Measurements from ENCODE around the gene EXOC3.

EXOC3 gene

DNA sequence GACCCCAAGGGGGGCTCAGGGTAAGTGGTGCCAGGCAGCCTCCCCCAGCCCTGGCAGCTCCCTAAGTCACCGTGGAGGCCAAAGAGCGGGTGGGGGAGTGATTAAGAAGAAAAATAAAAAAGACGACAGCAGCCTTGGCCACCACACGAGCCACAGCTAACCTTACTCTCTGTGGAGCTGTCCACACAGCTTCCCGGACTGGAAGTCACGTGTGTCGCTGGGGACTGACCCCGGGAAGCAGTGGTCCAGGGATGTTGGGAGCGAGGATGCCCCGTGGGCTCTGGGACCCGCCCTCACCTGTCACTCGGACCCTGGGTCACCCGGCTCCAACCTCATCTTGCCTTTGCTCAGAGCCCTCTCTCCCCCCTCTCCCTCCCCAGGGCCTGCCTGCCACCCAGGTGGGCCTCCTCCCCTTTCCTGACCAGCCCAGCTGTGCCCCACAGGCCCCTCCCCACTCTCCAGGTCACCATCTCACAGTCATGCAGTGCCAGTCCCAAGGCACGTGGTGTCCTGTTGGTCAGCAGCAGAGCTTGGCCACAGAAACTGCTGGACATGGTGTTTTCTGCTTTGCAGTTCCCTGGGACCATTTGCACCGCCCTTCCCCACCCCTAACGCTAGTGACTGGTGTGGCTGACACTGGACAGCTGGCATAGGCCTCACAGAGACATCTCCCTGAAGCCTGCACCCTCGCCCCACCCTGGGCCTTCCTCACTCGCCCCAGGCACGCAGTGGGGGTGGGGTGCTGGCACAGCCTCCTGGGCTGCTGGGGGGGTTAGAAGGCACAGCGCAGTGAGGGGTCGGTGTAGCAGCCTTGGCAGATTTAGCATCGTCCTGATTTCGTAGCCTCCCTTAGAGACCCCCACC is 9.8 kb upstream of the EXOC3 start:
- Histone ChIP-seq H3K9me3 (ENCODE audit: control insufficient read depth, low read length) (no peaks in the 10 kb centered on the region), H3K4me3 (ENCODE audit: insufficient read depth, low read depth, low read length, poor library complexity, severe bottlenecking) (no peak overlapping the region), H3K36me3 (ENCODE audit: control insufficient read depth, insufficient read depth, low read length) (no peaks in the 10 kb centered on the region), H3K4me1 (ENCODE audit: control insufficient read depth, insufficient read depth, low read length, poor library complexity, severe bottlenecking) (no peaks in the 10 kb centered on the region), H3K27me3 (replicated peaks; ENCODE audit: control insufficient read depth, insufficient read depth, low read length, poor library complexity, severe bottlenecking) (no peaks in the 10 kb centered on the region), H3K27ac (ENCODE audit: insufficient read depth, low read length, poor library complexity, severe bottlenecking) (no peak overlapping the region)
- DNase-seq = no peak

DNA sequence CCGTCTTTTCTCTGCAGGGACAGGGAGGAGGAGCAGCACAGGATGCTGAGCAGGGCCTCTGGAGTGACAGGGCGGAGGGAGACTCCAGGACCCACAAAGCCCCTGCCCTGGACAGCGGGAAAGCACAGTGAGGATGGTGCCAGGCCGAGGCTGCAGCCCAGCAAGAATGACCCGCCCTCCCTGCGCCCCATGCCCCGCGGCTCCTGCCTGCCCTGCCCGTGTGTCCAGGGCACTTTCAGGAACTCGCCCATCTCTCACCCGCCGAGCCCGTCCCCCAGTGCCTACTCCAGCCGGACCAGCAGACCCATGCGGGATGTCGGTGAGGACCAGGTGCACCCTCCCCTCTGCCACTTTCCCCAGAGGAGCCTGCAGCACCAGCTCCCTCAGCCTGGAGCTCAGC is 9.1 kb upstream of the EXOC3 start:
- H3K36me3 ChIP-seq (ENCODE audit: control insufficient read depth, insufficient read depth, low read length) = no peaks in the 10 kb centered on the region
- no peaks in the 10 kb centered on the region for H3K27me3 ChIP-seq (replicated peaks; ENCODE audit: control insufficient read depth, insufficient read depth, low read length, poor library complexity, severe bottlenecking)
- H3K4me1 ChIP-seq (ENCODE audit: control insufficient read depth, insufficient read depth, low read length, poor library complexity, severe bottlenecking) = no peaks in the 10 kb centered on the region
- H3K4me3 ChIP-seq (ENCODE audit: insufficient read depth, low read depth, low read length, poor library complexity, severe bottlenecking) = no peak overlapping the region
- H3K9me3 ChIP-seq (ENCODE audit: control insufficient read depth, low read length) = no peaks in the 10 kb centered on the region
- no peak overlapping the region for H3K27ac ChIP-seq (ENCODE audit: insufficient read depth, low read length, poor library complexity, severe bottlenecking)
- no peak for DNase-seq

DNA sequence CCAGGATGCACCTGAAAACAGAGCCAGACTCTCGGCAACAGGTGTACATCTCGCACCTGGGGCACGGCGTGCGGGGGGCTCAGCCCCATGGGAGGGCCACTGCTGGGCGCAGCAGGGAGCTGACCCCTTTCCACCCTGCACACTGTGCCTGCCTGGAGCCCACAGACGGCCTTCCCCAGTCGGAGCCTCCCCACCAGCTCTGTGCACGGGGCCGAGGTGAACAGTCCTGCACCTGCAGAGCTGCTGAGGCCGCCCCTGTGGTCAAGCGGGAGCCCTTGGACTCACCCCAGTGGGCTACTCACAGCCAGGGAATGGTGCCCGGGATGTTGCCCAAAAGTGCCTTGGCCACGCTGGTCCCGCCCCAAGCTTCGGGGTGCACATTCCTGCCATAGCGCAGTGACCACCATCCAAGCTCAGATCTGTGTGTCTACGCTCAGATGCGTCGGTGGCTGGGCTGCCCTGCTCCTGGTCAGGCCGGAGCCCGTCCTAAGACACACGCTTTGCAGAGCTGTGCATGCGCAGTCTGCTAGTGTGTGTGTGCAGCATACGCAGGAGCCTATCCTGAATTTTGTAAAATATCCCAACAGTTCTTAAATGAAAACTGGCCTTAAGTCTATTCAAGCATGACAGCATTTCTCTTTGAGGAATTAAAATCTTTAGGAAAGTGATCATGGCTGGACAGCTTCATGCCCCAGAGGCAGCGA is 8.4 kb upstream of the EXOC3 start:
- no peak for DNase-seq
- Histone ChIP-seq H3K9me3 (ENCODE audit: control insufficient read depth, low read length) (no peaks in the 10 kb centered on the region), H3K27me3 (replicated peaks; ENCODE audit: control insufficient read depth, insufficient read depth, low read length, poor library complexity, severe bottlenecking) (no peaks in the 10 kb centered on the region), H3K4me1 (ENCODE audit: control insufficient read depth, insufficient read depth, low read length, poor library complexity, severe bottlenecking) (no peaks in the 10 kb centered on the region), H3K36me3 (ENCODE audit: control insufficient read depth, insufficient read depth, low read length) (no peaks in the 10 kb centered on the region), H3K27ac (ENCODE audit: insufficient read depth, low read length, poor library complexity, severe bottlenecking) (no peak overlapping the region), H3K4me3 (ENCODE audit: insufficient read depth, low read depth, low read length, poor library complexity, severe bottlenecking) (no peak overlapping the region)

DNA sequence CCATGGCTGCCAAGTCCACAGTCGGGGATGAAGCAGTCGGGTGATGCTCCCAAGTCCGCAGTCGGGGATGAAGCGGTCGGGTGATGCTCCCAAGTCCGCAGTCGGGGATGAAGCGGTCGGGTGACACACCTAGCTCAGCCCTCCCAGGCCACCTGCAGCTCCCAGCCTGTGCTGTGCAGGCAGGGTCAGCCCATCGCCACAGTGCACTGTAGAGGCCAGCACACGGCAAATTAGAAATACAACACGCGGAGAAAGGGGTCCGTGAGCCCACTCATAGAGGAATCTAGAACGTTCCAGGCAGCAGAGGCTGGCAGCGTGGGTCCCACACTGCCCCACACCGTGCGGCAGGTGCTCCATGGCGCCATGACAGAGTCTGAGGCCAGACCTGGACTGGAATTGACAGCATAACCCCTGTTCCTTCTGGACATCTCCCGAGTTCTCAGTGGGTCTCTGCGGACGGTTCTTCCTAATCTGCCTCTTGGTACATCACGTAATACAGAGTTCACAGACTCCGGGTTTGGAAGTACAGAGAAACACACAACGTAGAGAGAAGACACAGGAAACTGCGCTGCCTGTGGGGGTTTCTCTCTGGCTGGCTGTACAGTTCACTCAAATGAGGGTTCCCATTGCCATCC is 7.7 kb upstream of the EXOC3 start:
- Histone ChIP-seq H3K27ac (ENCODE audit: insufficient read depth, low read length, poor library complexity, severe bottlenecking) (no peak overlapping the region), H3K4me3 (ENCODE audit: insufficient read depth, low read depth, low read length, poor library complexity, severe bottlenecking) (no peak overlapping the region), H3K9me3 (ENCODE audit: control insufficient read depth, low read length) (no peaks in the 10 kb centered on the region), H3K36me3 (ENCODE audit: control insufficient read depth, insufficient read depth, low read length) (no peaks in the 10 kb centered on the region), H3K27me3 (replicated peaks; ENCODE audit: control insufficient read depth, insufficient read depth, low read length, poor library complexity, severe bottlenecking) (no peaks in the 10 kb centered on the region), H3K4me1 (ENCODE audit: control insufficient read depth, insufficient read depth, low read length, poor library complexity, severe bottlenecking) (no peaks in the 10 kb centered on the region)
- DNase-seq = no peak

DNA sequence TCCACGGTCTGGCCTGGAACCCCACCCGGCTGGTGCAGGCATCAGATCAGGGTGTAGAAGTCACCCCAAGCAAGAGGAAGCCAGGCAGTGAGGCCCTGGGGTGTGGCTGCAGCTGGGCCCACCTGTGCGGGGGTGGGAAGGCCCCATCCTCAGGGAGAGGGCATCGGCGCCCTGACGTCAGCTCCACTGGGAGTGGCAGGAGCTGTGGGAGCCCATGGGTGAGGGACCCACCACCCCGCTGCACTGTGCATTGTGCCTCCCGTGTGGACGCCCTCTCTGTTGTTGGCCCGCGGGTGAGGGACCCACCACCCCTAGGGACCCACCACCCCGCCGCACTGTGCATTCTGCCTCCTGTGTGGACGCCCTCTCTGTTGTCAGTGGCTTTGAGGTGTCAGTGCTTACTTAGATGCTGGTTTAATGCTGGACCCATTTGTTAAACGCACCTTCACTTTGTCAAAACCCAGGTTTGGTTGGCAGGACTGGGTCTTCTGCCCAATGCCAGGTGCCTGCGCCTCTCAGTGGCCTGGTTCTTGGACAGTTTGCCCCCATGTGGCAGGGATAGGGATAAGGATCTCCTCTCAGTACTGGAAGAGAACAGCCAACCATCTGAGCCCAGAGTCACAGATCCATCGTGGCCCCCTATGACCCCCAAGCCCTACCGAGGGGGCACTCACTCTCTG is 6.9 kb upstream of the EXOC3 start:
- DNase-seq = no peak
- H3K27ac ChIP-seq (ENCODE audit: insufficient read depth, low read length, poor library complexity, severe bottlenecking) = no peak overlapping the region
- no peaks in the 10 kb centered on the region for H3K4me1 ChIP-seq (ENCODE audit: control insufficient read depth, insufficient read depth, low read length, poor library complexity, severe bottlenecking)
- H3K4me3 ChIP-seq (ENCODE audit: insufficient read depth, low read depth, low read length, poor library complexity, severe bottlenecking) = no peak overlapping the region
- no peaks in the 10 kb centered on the region for H3K9me3 ChIP-seq (ENCODE audit: control insufficient read depth, low read length)
- H3K27me3 ChIP-seq (replicated peaks; ENCODE audit: control insufficient read depth, insufficient read depth, low read length, poor library complexity, severe bottlenecking) = no peaks in the 10 kb centered on the region
- H3K36me3 ChIP-seq (ENCODE audit: control insufficient read depth, insufficient read depth, low read length) = no peaks in the 10 kb centered on the region

DNA sequence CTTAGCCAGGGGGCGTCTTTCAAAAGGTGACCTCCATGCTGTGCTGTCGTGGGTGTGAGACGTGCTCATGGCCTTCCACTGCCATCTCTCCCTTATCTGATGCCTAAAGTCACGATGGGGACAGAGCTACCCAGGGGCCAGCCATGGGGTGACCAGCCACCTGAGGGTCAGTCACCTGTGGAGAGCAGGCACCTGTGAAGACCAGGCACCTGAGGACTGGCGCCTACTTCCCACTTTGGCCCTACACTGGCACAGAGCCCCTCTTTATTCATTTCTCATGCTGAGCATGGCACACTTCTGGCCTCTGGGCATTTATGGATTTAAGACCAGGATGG is 6.4 kb upstream of the EXOC3 start:
- Histone ChIP-seq H3K9me3 (ENCODE audit: control insufficient read depth, low read length) (no peaks in the 10 kb centered on the region), H3K4me3 (ENCODE audit: insufficient read depth, low read depth, low read length, poor library complexity, severe bottlenecking) (no peak overlapping the region), H3K27ac (ENCODE audit: insufficient read depth, low read length, poor library complexity, severe bottlenecking) (no peak overlapping the region), H3K36me3 (ENCODE audit: control insufficient read depth, insufficient read depth, low read length) (no peaks in the 10 kb centered on the region), H3K27me3 (replicated peaks; ENCODE audit: control insufficient read depth, insufficient read depth, low read length, poor library complexity, severe bottlenecking) (no peaks in the 10 kb centered on the region), H3K4me1 (ENCODE audit: control insufficient read depth, insufficient read depth, low read length, poor library complexity, severe bottlenecking) (no peaks in the 10 kb centered on the region)
- DNase-seq = no peak

DNA sequence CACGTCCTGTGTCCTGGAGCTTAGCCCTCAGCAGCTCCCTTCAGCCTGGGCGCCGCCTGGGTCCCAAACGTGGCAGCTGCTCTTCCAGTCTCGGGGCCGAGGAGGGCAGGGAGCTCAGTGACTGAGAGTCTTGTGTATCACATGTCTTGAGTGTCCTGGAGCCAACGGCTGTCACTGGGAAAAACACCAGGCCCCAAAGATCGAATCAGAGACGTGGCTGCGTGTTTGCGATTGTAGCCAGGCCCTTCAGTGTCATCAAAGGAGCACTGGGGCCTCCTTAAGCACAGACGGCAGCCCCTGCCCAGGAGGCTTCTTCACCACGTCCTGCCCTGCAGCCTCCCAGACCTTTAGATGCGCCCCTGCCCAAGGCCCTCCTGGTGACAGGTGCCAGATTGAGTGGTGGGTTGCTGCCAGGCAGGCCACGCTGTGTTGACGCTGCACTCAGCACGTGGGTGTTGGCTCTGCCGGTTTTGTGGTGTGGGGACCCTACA is 5.7 kb upstream of the EXOC3 start:
- no peak overlapping the region for H3K4me3 ChIP-seq (ENCODE audit: insufficient read depth, low read depth, low read length, poor library complexity, severe bottlenecking)
- H3K36me3 ChIP-seq (ENCODE audit: control insufficient read depth, insufficient read depth, low read length) = no peaks in the 10 kb centered on the region
- DNase-seq = no peak
- no peak overlapping the region for H3K27ac ChIP-seq (ENCODE audit: insufficient read depth, low read length, poor library complexity, severe bottlenecking)
- H3K9me3 ChIP-seq (ENCODE audit: control insufficient read depth, low read length) = no peaks in the 10 kb centered on the region
- H3K27me3 ChIP-seq (replicated peaks; ENCODE audit: control insufficient read depth, insufficient read depth, low read length, poor library complexity, severe bottlenecking) = no peaks in the 10 kb centered on the region
- peaks cover 5% of the 10 kb centered on the region for H3K4me1 ChIP-seq (ENCODE audit: control insufficient read depth, insufficient read depth, low read length, poor library complexity, severe bottlenecking)

DNA sequence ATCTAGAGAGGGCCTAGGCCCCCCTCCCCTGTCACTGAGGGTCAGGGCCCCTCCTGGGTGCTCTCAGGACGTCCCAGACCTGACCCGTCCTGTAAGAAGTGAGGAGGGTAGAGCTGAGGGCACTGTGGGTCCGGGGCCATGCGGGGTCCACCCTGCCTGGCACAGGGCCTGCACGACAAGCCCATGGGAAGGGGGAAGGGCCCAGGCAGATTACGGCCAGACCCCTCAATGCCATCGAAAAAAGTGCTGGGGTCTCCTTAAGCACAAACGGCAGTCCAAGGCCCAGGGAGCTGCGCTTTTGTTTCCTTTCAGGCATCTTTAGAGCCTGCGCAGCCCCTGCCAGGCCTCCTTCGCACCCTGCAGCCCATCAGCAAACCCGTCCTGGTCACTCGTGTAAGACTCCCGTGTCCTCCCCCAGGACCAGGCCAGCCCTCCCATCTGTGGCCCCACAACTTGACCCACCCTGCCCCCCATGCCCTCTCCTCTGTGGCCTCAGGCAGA is 4.4 kb upstream of the EXOC3 start:
- Histone ChIP-seq H3K27ac (ENCODE audit: insufficient read depth, low read length, poor library complexity, severe bottlenecking) (no peak overlapping the region), H3K4me1 (ENCODE audit: control insufficient read depth, insufficient read depth, low read length, poor library complexity, severe bottlenecking) (peaks cover 9% of the 10 kb centered on the region), H3K27me3 (replicated peaks; ENCODE audit: control insufficient read depth, insufficient read depth, low read length, poor library complexity, severe bottlenecking) (no peaks in the 10 kb centered on the region), H3K36me3 (ENCODE audit: control insufficient read depth, insufficient read depth, low read length) (no peaks in the 10 kb centered on the region), H3K9me3 (ENCODE audit: control insufficient read depth, low read length) (no peaks in the 10 kb centered on the region), H3K4me3 (ENCODE audit: insufficient read depth, low read depth, low read length, poor library complexity, severe bottlenecking) (no peak overlapping the region)
- no peak for DNase-seq

DNA sequence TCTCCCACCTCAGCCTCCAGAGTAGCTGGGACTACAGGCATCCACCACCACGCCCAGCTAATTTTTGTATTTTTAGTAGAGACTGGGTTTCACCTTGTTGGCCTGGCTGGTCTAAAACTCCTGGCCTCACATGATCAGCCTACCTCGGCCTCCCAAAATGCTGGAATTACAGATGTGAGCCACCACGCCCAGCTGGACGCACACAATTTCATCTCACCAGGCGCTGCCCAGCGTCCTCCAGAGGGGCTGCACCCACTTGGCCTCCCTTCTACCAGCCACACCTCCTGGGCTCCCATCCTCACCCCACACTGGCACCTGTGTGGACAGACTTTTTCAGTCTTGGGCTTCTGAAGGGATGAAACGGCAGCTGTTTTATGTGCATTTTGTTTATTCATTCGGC is 3.8 kb upstream of the EXOC3 start:
- H3K4me1 ChIP-seq (ENCODE audit: control insufficient read depth, insufficient read depth, low read length, poor library complexity, severe bottlenecking) = peaks cover 16% of the 10 kb centered on the region
- H3K4me3 ChIP-seq (ENCODE audit: insufficient read depth, low read depth, low read length, poor library complexity, severe bottlenecking) = no peak overlapping the region
- H3K27me3 ChIP-seq (replicated peaks; ENCODE audit: control insufficient read depth, insufficient read depth, low read length, poor library complexity, severe bottlenecking) = no peaks in the 10 kb centered on the region
- no peaks in the 10 kb centered on the region for H3K9me3 ChIP-seq (ENCODE audit: control insufficient read depth, low read length)
- no peaks in the 10 kb centered on the region for H3K36me3 ChIP-seq (ENCODE audit: control insufficient read depth, insufficient read depth, low read length)
- DNase-seq = no peak
- H3K27ac ChIP-seq (ENCODE audit: insufficient read depth, low read length, poor library complexity, severe bottlenecking) = no peak overlapping the region

All from effector memory CD4-positive, alpha-beta T cell (primary cell).